GM19397 (cell line): ENCODE results near the gene C14orf119.

ENCODE experiments used
- ATAC-seq: cut with Tn5 transposase; IDR thresholded peaks from one replicate; pipeline ENCODE4 v1.9.1; 2021; ENCODE audit warnings: mild to moderate bottlenecking, moderate library complexity; ENCODE audit not compliant: unreplicated experiment

The C14orf119 gene

GRCh38 chr14:23146351-23146910, 51.1 kb downstream of the C14orf119 start:
- ATAC-seq: no peak

DNA sequence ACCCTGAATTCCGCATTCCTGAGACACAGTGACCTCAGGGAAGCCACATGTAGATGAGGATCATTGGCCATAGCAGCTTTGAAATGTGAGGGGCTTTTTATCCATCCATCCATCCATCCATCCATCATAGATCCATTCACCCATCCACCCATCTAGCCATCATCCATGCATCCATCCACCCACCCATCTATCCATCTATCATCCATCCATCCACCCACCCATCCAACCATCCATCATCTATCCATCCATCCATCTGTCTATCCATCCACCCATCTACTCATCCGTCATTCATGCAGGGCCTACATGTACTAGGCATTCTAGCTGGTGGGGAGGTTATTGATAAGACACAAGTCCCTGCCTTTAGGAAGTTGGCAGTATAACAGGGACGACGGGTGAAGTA, 51.7 kb downstream of the C14orf119 start:
- ATAC-seq: no peak

DNA sequence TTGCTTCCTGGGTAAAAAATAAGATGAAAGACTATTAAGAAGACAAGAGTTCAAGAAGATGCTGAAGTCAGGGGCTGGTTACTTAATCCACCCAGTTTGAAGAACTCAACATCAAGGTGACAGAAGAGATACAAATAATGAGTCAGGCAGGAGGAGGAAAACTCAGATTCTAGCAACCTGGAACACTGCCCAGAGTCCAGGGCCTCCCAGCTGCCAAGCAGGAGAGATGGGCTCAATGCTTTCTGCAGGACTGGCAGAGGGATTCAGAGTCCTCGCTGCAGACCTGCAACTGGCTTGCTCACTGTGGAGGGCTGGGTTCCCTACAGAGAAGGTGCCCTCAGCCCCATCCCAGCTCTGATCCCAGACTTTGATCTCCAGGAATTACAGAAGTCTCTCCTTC, 52.4 kb downstream of the C14orf119 start:
- no peak for ATAC-seq

DNA sequence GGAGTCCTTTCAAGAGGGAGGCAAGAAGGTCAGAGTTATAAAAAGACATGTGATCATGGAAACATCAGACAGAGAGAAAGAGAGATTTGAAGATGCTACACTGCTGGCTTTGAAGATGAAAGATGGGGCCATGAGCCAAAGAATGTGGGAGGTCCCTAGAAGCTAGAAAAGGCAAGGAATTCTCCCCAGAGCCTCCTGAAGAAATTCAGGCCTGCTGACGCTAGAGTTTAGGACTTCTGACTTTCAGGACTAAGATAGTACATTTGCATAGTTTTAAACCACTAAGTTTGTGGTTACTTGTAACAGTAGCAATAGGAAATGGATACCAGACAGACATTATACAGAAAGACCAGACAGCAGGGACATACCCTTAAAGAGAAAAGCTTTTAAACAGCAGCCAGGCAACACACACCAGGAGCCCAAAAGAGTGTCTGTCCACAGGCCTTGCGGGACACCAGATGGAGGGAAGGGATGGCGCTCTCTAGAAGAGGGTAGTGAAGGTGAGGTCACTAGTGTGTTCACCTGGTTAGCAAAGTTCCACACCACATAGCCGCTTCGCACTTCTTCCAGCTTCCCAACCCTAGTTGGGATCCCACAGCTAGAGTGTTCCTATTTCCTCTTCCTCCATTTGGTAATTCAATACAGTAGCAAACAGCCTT, 53.4 kb downstream of the C14orf119 start:
- no peak for ATAC-seq

GRCh38 chr14:23149745-23150144, 54.4 kb downstream of the C14orf119 start:
- no peak for ATAC-seq
